Measurements from ENCODE around the gene ACTRT2. TPM values are rescaled to one million over a fixed set of nuclear protein-coding genes. Genes with fewer than 3 reads are reported as not detected.

ACTRT2 gene
- polyA plus RNA-seq, 1 of the 3 experiments (the other 2 are of a cell fraction) = not detected

DNA sequence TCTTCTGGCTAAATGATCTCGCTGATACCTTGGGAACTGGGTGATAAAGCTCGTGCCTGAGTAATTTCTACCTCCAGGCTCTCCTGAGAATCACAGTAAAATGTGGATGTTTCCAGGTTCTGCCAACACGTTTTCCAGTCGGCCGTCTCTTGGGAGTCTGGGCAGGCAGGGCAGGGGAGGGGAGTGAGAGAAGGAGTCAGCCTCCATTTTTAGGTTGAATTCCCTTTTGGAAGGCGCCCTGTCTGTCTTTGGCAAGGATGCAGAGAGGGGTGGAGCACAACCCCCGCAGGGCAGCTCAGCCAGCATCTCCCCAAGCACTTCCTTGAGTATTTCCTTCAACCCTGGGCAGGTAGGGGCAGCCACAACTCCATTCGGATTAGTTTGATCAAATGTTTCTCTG lies 15.5 kb upstream of the ACTRT2 start:
- Histone ChIP-seq H3K4me2 (no peak overlapping the region), H3K27me3 (ENCODE audit: insufficient read depth) (no peaks in the 10 kb centered on the region; the same call in 1 of the 2 replicates), H3K9ac (no peak overlapping the region), H4K20me1 (ENCODE audit: insufficient read depth) (no peaks in the 10 kb centered on the region), H2AFZ (ENCODE audit: low read depth) (no peak overlapping the region), H3K9me3 (no peaks in the 10 kb centered on the region), H3K79me2 (ENCODE audit: insufficient read depth) (no peaks in the 10 kb centered on the region), H3K4me1 (ENCODE audit: control insufficient read depth in 1 of 2, insufficient read depth in 2 of 2, low read depth in 1 of 2, low read length in 1 of 2) (no peaks in the 10 kb centered on the region), H3K36me3 (replicated peaks in 1 of 2; ENCODE audit: control insufficient read depth in 1 of 2, insufficient read depth in 2 of 2, low read length in 1 of 2) (no peaks in the 10 kb centered on the region), H3K9me2 (no peaks in the 10 kb centered on the region), H3K4me3 (ENCODE audit: low read depth in 2 of 2, low read length in 1 of 2) (no peak overlapping the region), H3K27ac (ENCODE audit: low read depth in 2 of 2, low read length in 1 of 2) (no peak overlapping the region), H3F3A (replicated peaks; ENCODE audit: insufficient read depth) (no peaks in the 10 kb centered on the region)
- POLR2A ChIA-PET = no interaction called here
- no peak for DNase-seq
- CTCF ChIA-PET = interaction anchor here (0.6 kb wide), 1 partner anchor 417 kb away, joined by 3 read pairs; no protein-coding TSS in a partner anchor
- TF ChIP-seq ELF1 (IDR thresholded peaks at IDR 0.05) (no peak), JUND (IDR thresholded peaks at IDR 0.05) (no peak)
- 5% methylated on average over 7 of the region's 8 CpGs for WGBS (ENCODE audit: low lambda C conversion rate)

DNA sequence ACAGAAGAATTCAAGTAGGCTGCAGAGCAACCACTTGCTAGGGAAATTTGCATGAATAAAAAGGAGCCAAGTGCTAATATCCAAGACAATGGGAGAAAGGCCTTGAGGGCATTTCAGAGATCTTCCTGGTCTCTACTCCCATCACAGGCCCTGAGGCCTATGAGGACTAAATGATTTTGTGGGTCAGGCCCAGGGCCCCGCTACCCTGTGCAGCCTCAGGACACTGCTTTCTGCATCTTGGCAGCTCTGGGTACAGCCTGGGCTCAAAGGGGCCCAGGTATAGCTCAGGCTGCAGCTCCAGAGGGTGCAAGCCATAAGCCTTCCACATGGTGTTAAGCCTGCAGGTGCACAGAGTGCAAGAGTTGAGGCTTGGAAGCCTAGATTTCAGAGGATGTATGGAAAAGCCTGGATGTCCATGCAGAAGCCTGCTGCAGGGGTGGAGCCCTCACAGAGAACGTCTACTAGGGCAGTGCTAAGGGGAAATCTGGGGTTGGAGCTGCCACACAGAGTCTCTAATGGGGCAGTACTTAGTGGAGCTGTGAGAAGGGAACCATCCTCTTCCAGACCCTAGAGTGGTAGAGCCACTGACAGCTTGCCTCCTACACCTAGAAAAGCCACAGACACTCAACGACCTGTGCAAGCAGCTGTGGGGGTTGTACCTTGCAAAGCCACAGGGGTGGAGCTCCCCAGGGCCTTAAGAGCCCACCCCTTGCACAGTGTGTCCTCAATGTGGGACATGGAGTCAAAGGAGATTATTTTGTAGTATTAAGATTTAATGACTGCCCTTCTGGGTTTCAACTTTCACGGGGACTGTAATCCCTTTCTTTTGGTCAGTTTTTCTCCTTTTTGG lies 13.7 kb upstream of the ACTRT2 start:
- 0% methylated on average over 1 of the region's 4 CpGs for WGBS (ENCODE audit: low lambda C conversion rate)
- Histone ChIP-seq H4K20me1 (ENCODE audit: insufficient read depth) (no peaks in the 10 kb centered on the region), H3K79me2 (ENCODE audit: insufficient read depth) (no peaks in the 10 kb centered on the region), H3K4me1 (ENCODE audit: control insufficient read depth in 1 of 2, insufficient read depth in 2 of 2, low read depth in 1 of 2, low read length in 1 of 2) (no peaks in the 10 kb centered on the region), H3K4me2 (no peak overlapping the region), H3K9ac (no peak overlapping the region), H3K36me3 (replicated peaks in 1 of 2; ENCODE audit: control insufficient read depth in 1 of 2, insufficient read depth in 2 of 2, low read length in 1 of 2) (no peaks in the 10 kb centered on the region), H3K9me3 (no peaks in the 10 kb centered on the region), H3K4me3 (ENCODE audit: low read depth in 2 of 2, low read length in 1 of 2) (no peak overlapping the region), H2AFZ (ENCODE audit: low read depth) (no peak overlapping the region), H3K27me3 (ENCODE audit: insufficient read depth) (no peaks in the 10 kb centered on the region; the same call in 1 of the 2 replicates), H3F3A (replicated peaks; ENCODE audit: insufficient read depth) (no peaks in the 10 kb centered on the region), H3K9me2 (no peaks in the 10 kb centered on the region), H3K27ac (ENCODE audit: low read depth in 2 of 2, low read length in 1 of 2) (no peak overlapping the region)
- POLR2A ChIA-PET = no interaction called here
- no peak for DNase-seq
- CTCF ChIA-PET = interaction anchor here (0.6 kb wide), 1 partner anchor 96 kb away, joined by 3 read pairs; no protein-coding TSS in a partner anchor
- no peak for TF ChIP-seq FOSL2 (IDR thresholded peaks at IDR 0.05; ENCODE audit: borderline replicate concordance, low read depth)
- TF ChIP-seq SMC3 (IDR thresholded peaks at IDR 0.05; ENCODE audit: low read depth, low read length) = no peak

DNA sequence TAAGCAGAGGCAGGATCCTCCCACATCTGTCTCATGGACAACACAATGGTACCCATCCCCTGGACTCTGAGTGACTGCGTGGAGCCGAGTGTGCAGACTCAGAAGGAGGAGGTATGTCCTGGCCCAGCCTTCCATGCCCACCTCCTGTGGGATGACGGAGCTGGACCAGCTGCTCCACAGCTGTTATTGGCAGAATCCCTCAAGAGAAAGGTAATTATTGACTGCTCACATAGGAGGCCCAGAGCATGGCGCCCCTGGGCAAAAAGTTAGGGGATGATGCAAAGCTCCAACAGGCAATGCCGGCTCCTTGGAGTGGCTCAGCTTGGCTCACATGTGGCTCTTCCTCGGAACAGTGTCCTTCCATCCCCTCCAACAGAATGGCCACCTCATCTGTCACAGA lies 12.2 kb upstream of the ACTRT2 start:
- TF ChIP-seq, protein P1, sequence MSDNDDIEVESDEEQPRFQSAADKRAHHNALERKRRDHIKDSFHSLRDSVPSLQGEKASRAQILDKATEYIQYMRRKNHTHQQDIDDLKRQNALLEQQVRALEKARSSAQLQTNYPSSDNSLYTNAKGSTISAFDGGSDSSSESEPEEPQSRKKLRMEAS (IDR thresholded peaks at IDR 0.05; ENCODE audit: low read depth) = no peak
- no peak for TF ChIP-seq GABPA (IDR thresholded peaks at IDR 0.05; ENCODE audit: low read depth)
- no peak for TF ChIP-seq SMC3 (IDR thresholded peaks at IDR 0.05; ENCODE audit: low read depth, low read length)
- TF ChIP-seq, protein P2, sequence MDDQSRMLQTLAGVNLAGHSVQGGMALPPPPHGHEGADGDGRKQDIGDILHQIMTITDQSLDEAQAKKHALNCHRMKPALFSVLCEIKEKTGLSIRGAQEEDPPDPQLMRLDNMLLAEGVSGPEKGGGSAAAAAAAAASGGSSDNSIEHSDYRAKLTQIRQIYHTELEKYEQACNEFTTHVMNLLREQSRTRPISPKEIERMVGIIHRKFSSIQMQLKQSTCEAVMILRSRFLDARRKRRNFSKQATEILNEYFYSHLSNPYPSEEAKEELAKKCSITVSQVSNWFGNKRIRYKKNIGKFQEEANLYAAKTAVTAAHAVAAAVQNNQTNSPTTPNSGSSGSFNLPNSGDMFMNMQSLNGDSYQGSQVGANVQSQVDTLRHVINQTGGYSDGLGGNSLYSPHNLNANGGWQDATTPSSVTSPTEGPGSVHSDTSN (IDR thresholded peaks at IDR 0.05) = no peak
- TF ChIP-seq CHD2 (IDR thresholded peaks at IDR 0.05; ENCODE audit: low read length, partially characterized antibody) = no peak
- no peak for TF ChIP-seq SIN3A (IDR thresholded peaks at IDR 0.05; ENCODE audit: borderline replicate concordance, low read depth, low read length)
- TF ChIP-seq FOXJ3 (CRISPR knock-in tag; IDR thresholded peaks at IDR 0.05) = no peak
- TF ChIP-seq ELF1 (IDR thresholded peaks at IDR 0.05) = no peak
- no peaks in the 10 kb centered on the region for H3F3A ChIP-seq (replicated peaks; ENCODE audit: insufficient read depth)
- no peak overlapping the region for H2AFZ ChIP-seq (ENCODE audit: low read depth)
- H3K79me2 ChIP-seq (ENCODE audit: insufficient read depth) = no peaks in the 10 kb centered on the region
- no peaks in the 10 kb centered on the region for H4K20me1 ChIP-seq (ENCODE audit: insufficient read depth)
- DNase-seq = no peak
- H3K27ac ChIP-seq (ENCODE audit: low read depth in 2 of 2, low read length in 1 of 2) = no peak overlapping the region
- H3K4me2 ChIP-seq = no peak overlapping the region
- ChIA-PET CTCF (no interaction called here), POLR2A (no interaction called here)
- H3K9me2 ChIP-seq = no peaks in the 10 kb centered on the region
- no peaks in the 10 kb centered on the region for H3K4me1 ChIP-seq (ENCODE audit: control insufficient read depth in 1 of 2, insufficient read depth in 2 of 2, low read depth in 1 of 2, low read length in 1 of 2)
- H3K4me3 ChIP-seq (ENCODE audit: low read depth in 2 of 2, low read length in 1 of 2) = no peak overlapping the region
- 13% methylated on average over 3 of the region's 6 CpGs for WGBS (ENCODE audit: low lambda C conversion rate)
- no peaks in the 10 kb centered on the region for H3K9me3 ChIP-seq
- H3K9ac ChIP-seq = no peak overlapping the region
- H3K27me3 ChIP-seq (ENCODE audit: insufficient read depth) = peaks cover 12% of the 10 kb centered on the region; the same call in 1 of the 2 replicates
- H3K36me3 ChIP-seq (replicated peaks in 1 of 2; ENCODE audit: control insufficient read depth in 1 of 2, insufficient read depth in 2 of 2, low read length in 1 of 2) = no peaks in the 10 kb centered on the region

Measured in SK-N-SH (cell line).